Keratinocyte (primary cell): Measurements from ENCODE around the gene SLC44A1. TPM values are rescaled to one million over a fixed set of nuclear protein-coding genes. Genes with fewer than 3 reads are reported as not detected.

Experiments
- DNase-seq: peaks from one replicate; pipeline ENCODE4 v3.0.0-alpha.2; 2011; ENCODE audit warnings: low read depth, missing footprints, low spot score
- FAIRE-seq: peaks from 2 replicates; lab custom pipeline; 2011; peaks lifted over from hg19 to GRCh38; lab: Jason Lieb, UNC
- H2AFZ ChIP-seq: 2 replicates; pipeline ENCODE4 v1.6.0; 2012; ENCODE audit warnings: low read length, control low read depth, inconsistent platforms; ENCODE audit not compliant: control insufficient read depth
- H3K27ac ChIP-seq: 2 replicates; pipeline ENCODE4 v1.5.1; 2011; ENCODE audit warnings: low read length; ENCODE audit not compliant: control insufficient read depth, insufficient read depth
- H3K27me3 ChIP-seq: 3 replicates; pipeline ENCODE4 v1.6.0; 2011; ENCODE audit warnings: low read length; ENCODE audit not compliant: control insufficient read depth, insufficient read depth; ENCODE audit errors: extremely low read depth
- H3K36me3 ChIP-seq, 2 experiments: 2 replicates in 1 of 2; 3 replicates in 1 of 2; pipeline ENCODE4 v1.5.1; 2011; ENCODE audit warnings: low read length in 2 of 2, mild to moderate bottlenecking in 1 of 2; ENCODE audit not compliant: control insufficient read depth in 2 of 2, insufficient read depth in 2 of 2; ENCODE audit errors: extremely low read depth in 1 of 2
- H3K4me1 ChIP-seq: 3 replicates; pipeline ENCODE4 v1.5.1; 2011; ENCODE audit warnings: low read length; ENCODE audit not compliant: control insufficient read depth, insufficient read depth; ENCODE audit errors: extremely low read depth
- H3K4me2 ChIP-seq: 3 replicates; pipeline ENCODE4 v1.6.0; 2011; ENCODE audit warnings: low read depth, low read length; ENCODE audit not compliant: control insufficient read depth, insufficient read depth; ENCODE audit errors: extremely low read depth
- H3K4me3 ChIP-seq, 3 experiments: fragments of 200-600 bp in 1 of 3; sonication (generic) in 1 of 3; 2 replicates in 2 of 3; 3 replicates in 1 of 3; pipeline ENCODE4 v1.5.1; 2011 to 2016; ENCODE audit warnings: low read length in 3 of 3, mild to moderate bottlenecking in 3 of 3, control low read depth in 2 of 3, inconsistent platforms in 1 of 3, low read depth in 1 of 3, mixed read lengths in 1 of 3, mixed run types in 1 of 3, moderate library complexity in 1 of 3; ENCODE audit not compliant: control insufficient read depth in 2 of 3, insufficient read depth in 2 of 3; ENCODE audit errors: extremely low read depth in 1 of 3
- H3K79me2 ChIP-seq: 2 replicates; pipeline ENCODE4 v1.6.0; 2012; ENCODE audit warnings: low read length; ENCODE audit not compliant: control insufficient read depth, insufficient read depth
- H3K9ac ChIP-seq: 3 replicates; pipeline ENCODE4 v1.6.0; 2011; ENCODE audit warnings: low read length; ENCODE audit not compliant: control insufficient read depth, insufficient read depth; ENCODE audit errors: extremely low read depth
- H3K9me1 ChIP-seq: 3 replicates; pipeline ENCODE4 v1.6.0; 2011; ENCODE audit warnings: low read length; ENCODE audit not compliant: control insufficient read depth, insufficient read depth; ENCODE audit errors: extremely low read depth
- H3K9me3 ChIP-seq: 2 replicates; pipeline ENCODE4 v1.5.1; 2012; ENCODE audit warnings: low read depth, low read length; ENCODE audit not compliant: control insufficient read depth
- H4K20me1 ChIP-seq: 3 replicates; pipeline ENCODE4 v1.6.0; 2011; ENCODE audit warnings: low read length; ENCODE audit not compliant: control insufficient read depth, insufficient read depth; ENCODE audit errors: extremely low read depth
- EZH2 ChIP-seq: IDR thresholded peaks from one replicate; pipeline ENCODE4 v1.6.1; 2012; ENCODE audit warnings: inconsistent platforms, mild to moderate bottlenecking, low read length, moderate library complexity
- dilution Hi-C: fragments of 300-500 bp; cut with MboI; formaldehyde crosslinking; loops from one replicate; pipeline ENCODE4 v1.7.0; 2020; ENCODE audit warnings: low sequenced_read_pairs; ENCODE audit not compliant: extremely low pct_ligation_motif_present
- polyA plus RNA-seq, 5 experiments: library from polyadenylated mRNA; depleted of rRNA in 3 of 5; stranded (reverse) in 3 of 5; stranded (forward) in 1 of 5; unstranded in 1 of 5; fragments of >200 nt; gene quantifications; 1 replicate in 1 of 5; 2 replicates in 3 of 5; 3 replicates in 1 of 5; pipeline versions ENCODE4 v1.2.1 to v1.2.3, GENCODE V29; 2011 to 2012; ENCODE audit warnings: missing spikeins in 2 of 5, low read depth in 1 of 5, low replicate concordance in 1 of 5
- TF ChIP-seq, protein P1 (sequence below), 3 experiments: IDR thresholded peaks in 1 of 3; conservative IDR thresholded peaks in 1 of 3; optimal IDR thresholded peaks in 1 of 3; 2 replicates in 2 of 3; 3 replicates in 1 of 3; pipeline versions ENCODE3 to v1.5.1; 2011; ENCODE audit warnings: low read length in 3 of 3, mild to moderate bottlenecking in 3 of 3, moderate library complexity in 2 of 3, control low read depth in 1 of 3, inconsistent platforms in 1 of 3; ENCODE audit not compliant: insufficient read depth in 2 of 3; ENCODE audit errors: extremely low read depth in 1 of 3

The SLC44A1 gene
- polyA plus RNA-seq, 1 donor (not counting 4 experiments of a cell fraction or from before 2014, with no cell fraction given), result 22.9 TPM

GRCh38 chr9:105342147-105342505 is 97.7 kb downstream of the SLC44A1 start:
- FAIRE-seq (no peak), DNase-seq (no peak)
- no peak overlapping the region for H3K9ac ChIP-seq
- no peaks in the 10 kb centered on the region for H3K9me1 ChIP-seq
- TF ChIP-seq, protein P1, sequence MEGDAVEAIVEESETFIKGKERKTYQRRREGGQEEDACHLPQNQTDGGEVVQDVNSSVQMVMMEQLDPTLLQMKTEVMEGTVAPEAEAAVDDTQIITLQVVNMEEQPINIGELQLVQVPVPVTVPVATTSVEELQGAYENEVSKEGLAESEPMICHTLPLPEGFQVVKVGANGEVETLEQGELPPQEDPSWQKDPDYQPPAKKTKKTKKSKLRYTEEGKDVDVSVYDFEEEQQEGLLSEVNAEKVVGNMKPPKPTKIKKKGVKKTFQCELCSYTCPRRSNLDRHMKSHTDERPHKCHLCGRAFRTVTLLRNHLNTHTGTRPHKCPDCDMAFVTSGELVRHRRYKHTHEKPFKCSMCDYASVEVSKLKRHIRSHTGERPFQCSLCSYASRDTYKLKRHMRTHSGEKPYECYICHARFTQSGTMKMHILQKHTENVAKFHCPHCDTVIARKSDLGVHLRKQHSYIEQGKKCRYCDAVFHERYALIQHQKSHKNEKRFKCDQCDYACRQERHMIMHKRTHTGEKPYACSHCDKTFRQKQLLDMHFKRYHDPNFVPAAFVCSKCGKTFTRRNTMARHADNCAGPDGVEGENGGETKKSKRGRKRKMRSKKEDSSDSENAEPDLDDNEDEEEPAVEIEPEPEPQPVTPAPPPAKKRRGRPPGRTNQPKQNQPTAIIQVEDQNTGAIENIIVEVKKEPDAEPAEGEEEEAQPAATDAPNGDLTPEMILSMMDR (optimal IDR thresholded peaks at IDR 0.05 in 1 of 3, IDR thresholded peaks at IDR 0.05 in 1 of 3, conservative IDR thresholded peaks at IDR 0.05 in 1 of 3; ENCODE audit: extremely low read depth in 1 of 3, insufficient read depth in 2 of 3, low read length in 3 of 3), result no peak
- TF ChIP-seq EZH2, result no peak
- dilution Hi-C loops, result no loop called here
- no peak overlapping the region for H3K4me2 ChIP-seq
- no peaks in the 10 kb centered on the region for H3K4me1 ChIP-seq
- no peaks in the 10 kb centered on the region for H3K36me3 ChIP-seq
- H4K20me1 ChIP-seq, result no peaks in the 10 kb centered on the region
- no peaks in the 10 kb centered on the region for H3K9me3 ChIP-seq
- no peaks in the 10 kb centered on the region for H3K79me2 ChIP-seq
- no peak overlapping the region for H3K4me3 ChIP-seq
- no peak overlapping the region for H2AFZ ChIP-seq
- no peak overlapping the region for H3K27ac ChIP-seq
- no peaks in the 10 kb centered on the region for H3K27me3 ChIP-seq

GRCh38 chr9:105344283-105344682 is 99.8 kb downstream of the SLC44A1 start:
- Histone ChIP-seq H3K27me3 (no peaks in the 10 kb centered on the region), H3K9me1 (no peaks in the 10 kb centered on the region), H3K27ac (no peak overlapping the region), H4K20me1 (no peaks in the 10 kb centered on the region), H3K4me3 (no peak overlapping the region), H3K4me1 (no peaks in the 10 kb centered on the region), H2AFZ (no peak overlapping the region), H3K9me3 (no peaks in the 10 kb centered on the region), H3K79me2 (no peaks in the 10 kb centered on the region), H3K4me2 (no peak overlapping the region), H3K36me3 (no peaks in the 10 kb centered on the region), H3K9ac (no peak overlapping the region)
- dilution Hi-C loops, result no loop called here
- FAIRE-seq (no peak), DNase-seq (no peak)
- TF ChIP-seq EZH2, result no peak
- TF ChIP-seq, protein P1 (optimal IDR thresholded peaks at IDR 0.05 in 1 of 3, IDR thresholded peaks at IDR 0.05 in 1 of 3, conservative IDR thresholded peaks at IDR 0.05 in 1 of 3; ENCODE audit: extremely low read depth in 1 of 3, insufficient read depth in 2 of 3, low read length in 3 of 3), result no peak
